SK-N-MC (cell line): ENCODE data around the gene UGT1A3.
"Not testable (repeated sequence)": the region's sequence is repeated elsewhere in the genome, so short reads cannot be mapped to it uniquely, and the experiment has no call there.

ENCODE experiments used
- EZH2 ChIP-seq: fragments of 200-600 bp; sonication (generic); IDR thresholded peaks from one replicate; pipeline ENCODE4 v1.6.1; 2017; ENCODE audit warnings: antibody characterized with exemption
- FOXP2 ChIP-seq: optimal IDR thresholded peaks from 2 replicates; pipeline ENCODE3; 2011; ENCODE audit warnings: mild to moderate bottlenecking, moderate library complexity; ENCODE audit not compliant: insufficient read depth; ENCODE audit errors: extremely low read length, control extremely low read depth
- POLR2AphosphoS5 ChIP-seq: IDR thresholded peaks from 2 replicates; pipeline ENCODE4 v1.6.1; 2012; ENCODE audit warnings: mild to moderate bottlenecking, low read depth, low read length, borderline replicate concordance

GRCh38 chr2:233700842-233701241 is 28.0 kb upstream of the UGT1A3 start:
- not testable (repeated sequence) for TF ChIP-seq EZH2, POLR2AphosphoS5, FOXP2
